Activated naive CD4-positive, alpha-beta T cell treated with anti-CD3 and anti-CD28 coated beads, Interleukin-2, amount 50 U/mL, for 16 hours (primary cell): Measurements from ENCODE around the gene CCL11.

Experiments
- DNase-seq: peaks from one replicate; pipeline ENCODE4 v3.0.0-alpha.2; 2020

Gene CCL11

GRCh38 chr17:34257986-34258326, 27.6 kb upstream of the CCL11 start:
- DNase-seq: no peak

- no peak for DNase-seq
These were observed 26.4 kb upstream of the CCL11 start for GRCh38 chr17:34259146-34259545.

GRCh38 chr17:34260861-34261260, 24.7 kb upstream of the CCL11 start:
- no peak for DNase-seq

- no peak for DNase-seq
These were observed 23.8 kb upstream of the CCL11 start for GRCh38 chr17:34261568-34262337.

DNA sequence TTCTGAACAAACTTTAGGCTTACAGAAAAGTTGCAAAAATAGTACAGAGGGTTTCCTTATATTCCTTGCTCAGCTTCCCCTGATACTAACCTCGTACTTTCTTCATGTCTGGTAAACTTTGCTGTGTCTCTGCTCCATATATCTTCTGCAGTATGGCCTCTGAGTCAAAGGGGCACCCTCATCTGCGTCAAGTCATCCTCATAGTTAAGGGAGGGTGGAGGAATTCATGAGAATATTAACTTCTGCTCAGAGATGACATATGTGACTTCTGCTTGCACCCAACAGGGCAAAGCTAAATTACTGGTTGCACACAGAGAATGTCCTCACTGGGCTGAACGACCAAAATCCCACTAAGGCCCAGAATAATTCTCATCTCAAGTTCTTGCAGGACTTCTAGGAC, 19.8 kb upstream of the CCL11 start:
- DNase-seq: no peak

GRCh38 chr17:34269969-34270368, 15.6 kb upstream of the CCL11 start, which contains the start of gene CCL7:
TSS of gene CCL7 (plus strand) at chr17:34270221. CDS start at chr17:34270291, 70 bp downstream.
- DNase-seq: no peak

- DNase-seq: no peak
These were observed 9.7 kb upstream of the CCL11 start for GRCh38 chr17:34275881-34276280.

GRCh38 chr17:34276826-34277225, 8.7 kb upstream of the CCL11 start:
- no peak for DNase-seq

DNA sequence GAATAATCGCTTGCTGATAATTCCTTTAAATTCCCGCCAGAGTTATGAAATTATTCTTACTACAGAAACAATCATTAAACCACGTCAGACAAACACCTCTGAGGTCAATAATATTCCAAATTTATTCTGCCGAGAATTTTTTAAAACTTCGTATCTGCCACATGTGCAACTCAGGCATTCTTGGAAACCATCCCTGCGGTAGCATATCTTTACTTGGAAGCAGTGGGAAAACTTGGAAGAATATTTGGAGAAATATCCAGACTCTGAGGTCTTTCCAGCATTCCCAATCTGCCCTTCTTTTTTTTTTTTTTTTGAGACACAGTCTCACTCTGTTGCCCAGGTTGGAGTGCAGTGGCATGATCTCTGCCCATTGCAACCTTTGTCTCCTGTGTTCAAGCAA, 2.0 kb upstream of the CCL11 start:
- no peak for DNase-seq

DNA sequence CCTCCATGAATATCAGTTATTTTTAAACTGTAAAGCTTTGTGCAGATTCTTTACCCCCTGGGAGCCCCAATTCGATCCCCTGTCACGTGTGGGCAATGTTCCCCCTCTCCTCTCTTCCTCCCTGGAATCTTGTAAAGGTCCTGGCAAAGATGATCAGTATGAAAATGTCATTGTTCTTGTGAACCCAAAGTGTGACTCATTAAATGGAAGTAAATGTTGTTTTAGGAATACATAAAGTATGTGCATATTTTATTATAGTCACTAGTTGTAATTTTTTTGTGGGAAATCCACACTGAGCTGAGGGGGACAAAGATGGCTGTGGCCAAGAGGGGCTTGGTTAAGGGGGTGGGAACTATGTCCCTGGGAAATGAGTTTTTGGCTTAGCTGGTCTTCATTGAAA, 2.3 kb downstream of the CCL11 start:
- DNase-seq: no peak

GRCh38 chr17:34290586-34290985, 5.0 kb downstream of the CCL11 start:
- no peak for DNase-seq

DNA sequence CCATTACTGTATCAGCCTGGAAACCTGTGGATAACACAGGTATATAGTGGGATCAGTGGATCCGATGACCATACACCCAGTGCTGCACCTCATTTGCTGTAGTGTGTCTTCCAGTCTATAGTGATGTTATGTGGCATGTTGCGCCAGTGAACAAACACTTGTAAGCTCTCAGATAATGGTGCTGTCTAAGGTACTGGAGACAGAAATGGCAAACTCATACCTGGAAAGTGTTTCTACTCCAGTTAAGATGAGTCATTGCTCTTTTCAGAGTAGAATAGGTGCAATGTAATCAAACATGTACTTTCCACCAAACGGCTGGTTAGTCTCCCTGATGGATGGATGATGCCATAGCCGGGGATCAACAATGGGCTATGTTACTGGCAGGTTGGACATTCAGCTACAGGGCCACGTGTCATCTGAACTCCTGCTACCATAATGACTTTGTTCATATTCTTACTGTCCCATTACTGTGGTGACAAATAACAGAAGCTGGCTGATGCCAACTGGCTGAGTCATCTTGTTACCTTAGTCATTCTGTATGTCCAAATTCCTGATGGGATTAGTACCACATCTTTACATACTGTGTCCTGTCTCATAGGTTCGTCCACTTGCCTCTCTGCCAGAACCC, 6.3 kb downstream of the CCL11 start:
- no peak for DNase-seq

GRCh38 chr17:34299027-34299426, 13.5 kb downstream of the CCL11 start:
- DNase-seq: no peak

GRCh38 chr17:34299956-34300577, 14.5 kb downstream of the CCL11 start:
- no peak for DNase-seq

DNA sequence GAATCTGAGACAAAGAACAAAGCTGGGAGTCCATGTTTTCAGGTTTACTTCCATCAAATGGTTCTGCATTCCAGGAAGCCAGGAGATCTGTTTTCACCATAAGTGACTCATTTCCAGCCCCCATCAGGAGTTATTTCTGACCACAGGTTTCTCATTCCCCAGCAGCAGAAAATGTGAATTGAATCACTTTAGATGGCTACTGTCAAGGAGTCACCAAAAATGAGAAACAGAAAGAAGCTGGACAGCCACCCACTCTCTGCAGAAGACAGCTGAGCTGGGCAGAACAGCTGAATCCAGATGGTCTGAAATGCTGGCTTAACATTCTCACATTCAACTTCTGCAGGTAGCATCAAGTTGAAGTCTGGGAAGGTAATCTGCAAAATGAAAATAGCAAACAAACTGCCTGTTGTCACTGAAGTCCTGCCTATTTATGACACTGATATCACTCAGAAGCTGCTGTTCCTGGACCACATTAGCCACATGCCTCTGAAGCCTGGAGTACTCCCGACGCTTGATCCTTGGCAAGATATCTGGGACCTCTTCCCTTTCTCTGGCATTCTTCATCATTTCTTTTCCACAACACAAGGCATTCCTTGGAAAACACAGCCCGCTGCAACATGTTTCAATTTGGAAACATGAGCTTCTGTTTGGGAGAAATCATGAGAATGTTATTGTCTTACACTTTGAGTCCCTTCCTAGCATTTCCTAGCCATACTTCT, 15.3 kb downstream of the CCL11 start:
- DNase-seq: no peak

DNA sequence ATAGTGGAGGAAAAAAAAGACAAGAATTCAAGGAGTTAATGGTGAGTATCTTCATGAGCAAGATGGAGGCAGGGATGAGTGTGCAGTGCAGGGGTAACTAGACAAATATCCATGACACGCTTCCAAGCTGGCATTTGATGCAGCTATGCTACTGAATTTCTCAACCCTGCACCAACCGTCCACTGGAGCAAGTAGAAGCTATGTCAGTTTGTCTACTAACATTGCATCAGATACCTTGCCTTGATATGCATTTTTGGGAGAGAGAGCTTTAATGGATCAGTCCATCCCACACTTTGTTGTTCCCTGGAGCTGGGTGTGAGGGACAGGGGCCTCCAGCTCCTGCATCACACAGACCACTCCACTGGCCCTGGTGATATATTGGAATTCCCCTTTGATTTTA, 16.4 kb downstream of the CCL11 start:
- DNase-seq: no peak

GRCh38 chr17:34302636-34303035, 17.1 kb downstream of the CCL11 start:
- no peak for DNase-seq

GRCh38 chr17:34303606-34304005, 18.1 kb downstream of the CCL11 start:
- DNase-seq: no peak

GRCh38 chr17:34305061-34305460, 19.5 kb downstream of the CCL11 start:
- no peak for DNase-seq

DNA sequence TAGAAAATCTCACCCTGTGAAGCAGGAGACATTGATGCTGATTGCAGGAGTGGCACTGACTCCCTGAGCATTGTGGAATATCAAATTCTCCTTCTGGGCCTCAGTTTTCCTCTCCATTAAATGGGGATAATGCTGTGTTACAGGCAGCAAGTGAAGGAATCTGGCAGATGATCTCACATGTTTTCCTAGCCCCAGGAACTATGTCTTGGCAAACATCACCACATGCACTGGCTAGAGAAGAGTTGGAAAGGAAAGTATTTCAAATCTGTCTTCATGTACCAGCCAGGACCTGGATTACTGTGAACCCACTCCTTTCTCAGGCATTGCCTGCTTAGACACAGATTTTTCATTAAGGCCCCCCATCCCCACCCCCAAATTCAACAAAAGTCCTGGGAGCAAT, 20.1 kb downstream of the CCL11 start:
- no peak for DNase-seq

- DNase-seq: no peak
These were observed 20.9 kb downstream of the CCL11 start for GRCh38 chr17:34306466-34306865.

DNA sequence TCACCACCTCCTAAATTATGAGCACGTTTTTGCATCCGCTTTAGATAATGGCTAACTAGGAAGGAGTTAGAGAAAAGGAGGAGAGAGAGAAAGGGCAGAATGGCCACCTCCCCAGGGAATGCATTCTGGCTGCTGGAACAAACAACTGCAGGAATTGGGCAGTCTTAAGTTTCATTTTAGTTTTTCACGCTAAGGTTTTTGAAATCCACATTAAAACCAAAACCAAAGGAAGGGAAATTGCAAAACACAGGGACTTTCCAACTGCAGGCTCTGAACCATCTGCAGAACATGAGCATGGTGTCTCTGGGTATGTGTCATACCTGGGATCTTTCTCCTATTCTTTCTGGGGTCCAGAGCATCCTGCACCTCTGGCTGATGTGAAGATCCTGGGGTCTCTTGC, 21.6 kb downstream of the CCL11 start:
- DNase-seq: no peak

DNA sequence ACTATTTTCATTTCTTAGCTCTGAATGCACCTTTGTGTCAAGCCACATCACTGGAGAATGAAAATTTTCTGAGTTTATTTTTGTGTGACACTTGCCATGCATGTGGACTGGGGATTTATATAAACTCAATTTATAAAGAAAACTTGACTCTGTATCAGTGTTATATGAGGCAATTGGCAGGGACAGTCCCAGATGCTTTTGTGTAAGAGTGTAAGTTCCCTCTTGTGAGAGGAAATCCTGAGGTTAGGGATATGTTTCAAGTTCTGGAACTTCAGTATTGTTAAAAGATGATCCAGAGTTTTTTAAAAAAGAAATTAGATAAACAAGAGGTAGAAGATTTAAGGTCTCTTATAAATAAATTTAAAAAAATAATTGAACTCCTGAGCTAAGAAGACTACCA, 22.8 kb downstream of the CCL11 start:
- DNase-seq: no peak

- DNase-seq: no peak
These were observed 25.7 kb downstream of the CCL11 start for GRCh38 chr17:34311291-34311690.
